ENCODE measurements around the gene LZIC. TPM values are rescaled to one million over a fixed set of nuclear protein-coding genes. Genes with fewer than 3 reads are reported as not detected.
A peak's percentile ranks its signal among the peaks of the same experiment; 100 is the strongest.

The LZIC gene
- total RNA-seq, 2 donors from 2014 or later: 27.7 to 40.0 TPM

DNA sequence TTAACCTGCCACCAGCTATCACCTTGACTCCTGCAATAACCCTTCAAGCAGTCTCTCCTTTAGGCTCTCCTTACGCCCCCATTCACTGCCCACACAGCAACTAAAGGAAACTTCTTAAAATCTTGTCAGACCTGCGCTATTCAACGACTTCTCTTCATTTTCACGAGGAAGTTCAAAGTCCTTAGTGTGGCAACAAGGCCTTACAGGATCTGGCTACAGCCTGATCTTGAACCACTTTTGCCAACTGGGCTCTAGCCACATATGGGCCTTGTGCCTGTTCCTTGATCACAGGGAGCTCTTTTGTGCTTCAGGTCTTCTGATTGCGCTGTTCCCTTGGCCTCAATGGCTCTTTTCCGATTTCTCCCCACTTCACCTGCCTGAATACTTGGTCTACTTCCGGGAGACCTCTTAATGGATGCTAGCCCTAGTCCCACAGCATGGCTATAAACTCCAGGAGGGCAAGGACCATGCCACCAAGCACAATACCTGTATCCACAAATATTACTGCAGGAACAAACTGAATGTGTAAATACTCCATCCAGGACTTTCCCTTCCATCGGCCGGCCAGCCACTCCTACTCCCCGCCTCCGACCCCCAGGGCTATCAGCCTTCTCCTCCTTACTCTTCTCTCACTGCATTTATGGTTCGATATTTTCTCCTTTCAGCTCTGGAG is 30.8 kb downstream of the LZIC start:
- Histone ChIP-seq H3K9me3 (ENCODE audit: control insufficient read depth, low read length) (no peaks in the 10 kb centered on the region), H3K27ac (ENCODE audit: low read depth, low read length) (no peak overlapping the region), H3K36me3 (ENCODE audit: control insufficient read depth, insufficient read depth, low read length) (no peaks in the 10 kb centered on the region), H3K4me1 (ENCODE audit: control insufficient read depth, insufficient read depth, low read length) (no peaks in the 10 kb centered on the region), H3K27me3 (ENCODE audit: control insufficient read depth, insufficient read depth, low read length, poor library complexity, severe bottlenecking) (no peaks in the 10 kb centered on the region), H3K9ac (ENCODE audit: extremely low read depth, low read length, poor library complexity, severe bottlenecking) (no peak overlapping the region), H3K4me3 (ENCODE audit: low read length) (no peak overlapping the region)
- Mint-ChIP-seq H3K9me3 (no peaks in the 10 kb centered on the region), H3K36me3 (ENCODE audit: low read depth) (no peaks in the 10 kb centered on the region), H3K4me3 (no peak overlapping the region), H3K27me3 (ENCODE audit: insufficient read depth) (no peaks in the 10 kb centered on the region), H3K4me1 (peaks cover 20% of the 10 kb centered on the region), H3K27ac (peak overlapping the region; percentile 6)
- DNase-seq: no peak
- WGBS, 2 experiments (ENCODE audit: insufficient coverage in 1 of 2, insufficient read length in 1 of 2): 91 to 94% methylated on average over 9 to 12 of the region's 12 CpGs
- TF ChIP-seq, protein P1, sequence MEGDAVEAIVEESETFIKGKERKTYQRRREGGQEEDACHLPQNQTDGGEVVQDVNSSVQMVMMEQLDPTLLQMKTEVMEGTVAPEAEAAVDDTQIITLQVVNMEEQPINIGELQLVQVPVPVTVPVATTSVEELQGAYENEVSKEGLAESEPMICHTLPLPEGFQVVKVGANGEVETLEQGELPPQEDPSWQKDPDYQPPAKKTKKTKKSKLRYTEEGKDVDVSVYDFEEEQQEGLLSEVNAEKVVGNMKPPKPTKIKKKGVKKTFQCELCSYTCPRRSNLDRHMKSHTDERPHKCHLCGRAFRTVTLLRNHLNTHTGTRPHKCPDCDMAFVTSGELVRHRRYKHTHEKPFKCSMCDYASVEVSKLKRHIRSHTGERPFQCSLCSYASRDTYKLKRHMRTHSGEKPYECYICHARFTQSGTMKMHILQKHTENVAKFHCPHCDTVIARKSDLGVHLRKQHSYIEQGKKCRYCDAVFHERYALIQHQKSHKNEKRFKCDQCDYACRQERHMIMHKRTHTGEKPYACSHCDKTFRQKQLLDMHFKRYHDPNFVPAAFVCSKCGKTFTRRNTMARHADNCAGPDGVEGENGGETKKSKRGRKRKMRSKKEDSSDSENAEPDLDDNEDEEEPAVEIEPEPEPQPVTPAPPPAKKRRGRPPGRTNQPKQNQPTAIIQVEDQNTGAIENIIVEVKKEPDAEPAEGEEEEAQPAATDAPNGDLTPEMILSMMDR (conservative IDR thresholded peaks at IDR 0.05): no peak

DNA sequence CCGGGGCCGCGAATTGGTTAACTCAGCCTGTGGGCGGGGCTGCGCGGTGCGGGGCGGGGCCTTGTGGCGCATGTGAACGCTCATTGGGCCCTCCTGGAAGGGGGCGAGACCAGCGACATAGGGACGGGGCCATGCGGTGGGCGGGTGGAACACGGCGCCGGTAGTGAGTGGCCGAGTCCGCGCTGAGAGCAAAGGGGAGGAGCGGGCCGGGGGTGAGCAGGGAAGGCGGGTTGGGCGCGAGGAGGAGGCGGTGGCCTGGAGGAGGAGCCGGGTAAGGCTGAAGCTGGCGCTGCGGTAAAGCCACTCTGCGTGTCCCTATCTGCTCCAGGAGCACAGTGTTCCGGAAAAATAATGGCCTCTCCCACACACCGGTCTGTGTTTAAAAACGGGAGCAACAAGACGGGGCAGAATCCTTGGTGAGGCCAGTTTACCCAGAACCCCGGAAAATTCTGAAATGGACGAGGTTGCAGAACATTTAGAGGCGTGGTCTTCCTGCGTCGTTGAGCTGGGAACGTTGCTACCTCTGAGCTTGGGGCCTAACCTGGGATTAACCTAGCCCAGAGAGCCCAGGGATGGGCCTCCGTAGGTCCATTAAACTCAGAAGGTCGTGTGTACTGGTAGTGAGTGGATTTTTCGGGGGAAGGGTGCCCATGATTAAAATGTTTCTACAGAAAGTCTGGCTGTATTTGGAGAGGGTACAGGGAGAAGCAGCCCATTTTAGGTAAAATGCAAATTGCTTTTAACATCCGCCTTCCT is 32.6 kb downstream of the LZIC start:
- H3K9me3 ChIP-seq (ENCODE audit: control insufficient read depth, low read length): no peaks in the 10 kb centered on the region
- Mint-ChIP-seq H3K27ac (peak overlapping the region; percentile 98), H3K36me3 (ENCODE audit: low read depth) (no peaks in the 10 kb centered on the region), H3K4me1 (peaks cover 20% of the 10 kb centered on the region), H3K9me3 (no peaks in the 10 kb centered on the region), H3K27me3 (ENCODE audit: insufficient read depth) (no peaks in the 10 kb centered on the region), H3K4me3 (peak overlapping the region; percentile 76)
- H3K36me3 ChIP-seq (ENCODE audit: control insufficient read depth, insufficient read depth, low read length): no peaks in the 10 kb centered on the region
- peak overlapping the region; percentile 56 for H3K9ac ChIP-seq (ENCODE audit: extremely low read depth, low read length, poor library complexity, severe bottlenecking)
- H3K4me1 ChIP-seq (ENCODE audit: control insufficient read depth, insufficient read depth, low read length): no peaks in the 10 kb centered on the region
- H3K27ac ChIP-seq (ENCODE audit: low read depth, low read length): peak overlapping the region; percentile 48
- WGBS, 2 experiments (ENCODE audit: insufficient coverage in 1 of 2, insufficient read length in 1 of 2): 1 to 4% methylated on average over 21 to 45 of the region's 45 CpGs
- TF ChIP-seq, protein P1 (conservative IDR thresholded peaks at IDR 0.05): no peak
- H3K4me3 ChIP-seq (ENCODE audit: low read length): peak overlapping the region; percentile 88
- no peaks in the 10 kb centered on the region for H3K27me3 ChIP-seq (ENCODE audit: control insufficient read depth, insufficient read depth, low read length, poor library complexity, severe bottlenecking)
- peak; percentile 100 for DNase-seq

DNA sequence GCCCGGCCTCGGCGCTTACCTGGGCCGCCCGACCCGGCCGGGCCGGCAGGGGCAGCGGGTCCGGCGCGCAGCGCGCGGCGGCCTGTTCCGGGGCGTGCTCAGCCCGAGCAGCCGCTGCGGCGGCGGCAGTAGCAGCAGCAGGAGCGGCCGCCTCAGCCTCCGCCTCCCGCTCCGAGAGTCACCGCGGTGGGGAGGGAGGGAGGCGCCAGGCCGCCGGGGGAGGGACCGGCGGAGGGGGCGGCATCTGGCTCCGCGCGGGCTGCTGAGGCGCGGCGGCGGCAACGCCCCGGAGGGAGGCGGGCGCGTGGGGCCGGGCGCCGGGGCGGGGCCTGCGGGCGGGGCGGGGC is 33.1 kb downstream of the LZIC start, which contains the start of gene CTNNBIP1:
Gene CTNNBIP1, minus strand, starts transcription at position 194 of the 347 bp plus-strand sequence. CDS start 38,205 bp downstream, outside the sequence.
- peaks cover 23% of the 10 kb centered on the region for H3K4me1 Mint-ChIP-seq
- peak within 1 kb of the TSS; percentile 94 for H3K4me3 Mint-ChIP-seq
- Histone ChIP-seq H3K9ac (ENCODE audit: extremely low read depth, low read length, poor library complexity, severe bottlenecking) (peak within 1 kb of the TSS; percentile 63), H3K27me3 (ENCODE audit: control insufficient read depth, insufficient read depth, low read length, poor library complexity, severe bottlenecking) (no peaks in the 10 kb centered on the region), H3K36me3 (ENCODE audit: control insufficient read depth, insufficient read depth, low read length) (no peaks in the 10 kb centered on the region), H3K4me3 (ENCODE audit: low read length) (peak within 1 kb of the TSS; percentile 88), H3K9me3 (ENCODE audit: control insufficient read depth, low read length) (no peaks in the 10 kb centered on the region), H3K4me1 (ENCODE audit: control insufficient read depth, insufficient read depth, low read length) (no peaks in the 10 kb centered on the region), H3K27ac (ENCODE audit: low read depth, low read length) (peak within 1 kb of the TSS; percentile 48)
- 0% methylated on average over 1 to 55 of the region's 55 CpGs for WGBS, 2 experiments (ENCODE audit: insufficient coverage in 1 of 2, insufficient read length in 1 of 2)
- H3K27ac Mint-ChIP-seq: peak within 1 kb of the TSS; percentile 98
- H3K36me3 Mint-ChIP-seq (ENCODE audit: low read depth): no peaks in the 10 kb centered on the region
- no peaks in the 10 kb centered on the region for H3K27me3 Mint-ChIP-seq (ENCODE audit: insufficient read depth)
- H3K9me3 Mint-ChIP-seq: no peaks in the 10 kb centered on the region
- TF ChIP-seq, protein P1 (conservative IDR thresholded peaks at IDR 0.05): no peak
- DNase-seq: no peak

All from endodermal cell (in vitro differentiated cells).